Measurements from ENCODE around the gene ARPC2. TPM values are rescaled to one million over a fixed set of nuclear protein-coding genes. Genes with fewer than 3 reads are reported as not detected.

The ARPC2 gene
- total and polyA plus RNA-seq, 2 of the 13 experiments (the other 11 are each of a cell fraction or from before 2014, with no cell fraction given), result 168 to 303 TPM

GRCh38 chr2:218301176-218301819, 84.3 kb downstream of the ARPC2 start (continued):
- peak; percentile 99 for TF ChIP-seq CTCF (CRISPR knock-in tag; IDR thresholded peaks at IDR 0.05)
- peak in 1 of 2 experiments; percentile 83; a peak in 2 of 4 replicates for TF ChIP-seq KLF16 (CRISPR knock-in tag; IDR thresholded peaks at IDR 0.05)
- TF ChIP-seq TOPORS (CRISPR knock-in tag; IDR thresholded peaks at IDR 0.05), result peak; percentile 32; the same call in 1 of the 2 replicates
- no peak for TF ChIP-seq SMYD3 (CRISPR knock-in tag; IDR thresholded peaks at IDR 0.05)
- TF ChIP-seq RARA (CRISPR knock-in tag; IDR thresholded peaks at IDR 0.05), result peak; percentile 40; the same call in 1 of the 2 replicates
- TF ChIP-seq PLRG1 (conservative IDR thresholded peaks at IDR 0.05), result no peak
- no peak for TF ChIP-seq SKI (IDR thresholded peaks at IDR 0.05; ENCODE audit: partially characterized antibody)
- TF ChIP-seq SOX13 (IDR thresholded peaks at IDR 0.05), result no peak
- TF ChIP-seq SOX13 (CRISPR knock-in tag; conservative IDR thresholded peaks at IDR 0.05 in 1 of 2, IDR thresholded peaks at IDR 0.05 in 1 of 2), result peak in 1 of 2 experiments; percentile 50; a peak in 1 of 4 replicates
- TF ChIP-seq ZBTB7A (CRISPR knock-in tag; IDR thresholded peaks at IDR 0.05), result 0 out of 2 replicates have a peak, but pooled peaks have one; percentile 43
- TF ChIP-seq SIN3B (IDR thresholded peaks at IDR 0.05; ENCODE audit: low read length), result no peak
- no peak for TF ChIP-seq ZNF660 (CRISPR knock-in tag; IDR thresholded peaks at IDR 0.05; ENCODE audit: borderline replicate concordance, low read depth)
- TF ChIP-seq FOXC1 (CRISPR knock-in tag; IDR thresholded peaks at IDR 0.05; ENCODE audit: borderline replicate concordance), result 0 out of 2 replicates have a peak, but pooled peaks have one; percentile 31
- peak; percentile 70; the same call in 1 of the 2 replicates for TF ChIP-seq HOXA3 (CRISPR knock-in tag; IDR thresholded peaks at IDR 0.05)
- no peak for TF ChIP-seq NFYC (CRISPR knock-in tag; IDR thresholded peaks at IDR 0.05)
- TF ChIP-seq ZSCAN31 (CRISPR knock-in tag; IDR thresholded peaks at IDR 0.05; ENCODE audit: low read depth), result 0 out of 2 replicates have a peak, but pooled peaks have one; percentile 59
- TF ChIP-seq BRF2 (CRISPR knock-in tag; IDR thresholded peaks at IDR 0.05), result no peak
- no peak; the same call in 1 of the 2 replicates for TF ChIP-seq ZNF652 (CRISPR knock-in tag; IDR thresholded peaks at IDR 0.05; ENCODE audit: borderline replicate concordance, low read depth)
- no peak for TF ChIP-seq NR0B2 (CRISPR knock-in tag; IDR thresholded peaks at IDR 0.05)
- TF ChIP-seq ZNF770 (CRISPR knock-in tag; IDR thresholded peaks at IDR 0.05), result peak; percentile 54; the same call in 1 of the 2 replicates
- TF ChIP-seq ZNF180 (CRISPR knock-in tag; IDR thresholded peaks at IDR 0.05; ENCODE audit: borderline replicate concordance, low read depth), result no peak
- TF ChIP-seq ZFP36L1 (CRISPR knock-in tag; IDR thresholded peaks at IDR 0.05), result 0 out of 2 replicates have a peak, but pooled peaks have one; percentile 16
- TF ChIP-seq KDM6A (CRISPR knock-in tag; IDR thresholded peaks at IDR 0.05; ENCODE audit: low read depth), result no peak
- peak; percentile 63 for TF ChIP-seq DRAP1 (CRISPR knock-in tag; IDR thresholded peaks at IDR 0.05)
- TF ChIP-seq ZMYM4 (CRISPR knock-in tag; IDR thresholded peaks at IDR 0.05), result peak; percentile 79
